ENCODE measurements around the gene WFDC5.

WFDC5 gene

DNA sequence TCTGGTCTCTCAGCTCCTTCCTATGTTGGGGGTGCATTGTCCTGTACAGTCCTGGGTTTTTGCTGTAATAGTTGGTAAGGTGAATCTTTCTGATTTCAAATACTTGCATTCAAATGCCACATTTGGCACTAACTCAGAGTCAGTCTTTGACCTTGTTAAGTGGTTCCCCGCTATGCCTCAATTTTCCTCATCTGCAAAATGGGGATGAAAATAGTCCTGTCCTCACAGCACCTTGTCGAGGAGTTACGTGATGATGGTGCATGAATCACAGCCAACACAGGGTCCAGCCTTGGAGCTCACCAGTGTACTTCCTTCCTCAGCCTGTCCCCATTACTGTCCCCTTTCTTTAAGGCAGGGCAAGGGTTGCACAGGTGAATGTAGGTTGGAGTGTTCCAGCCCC, 1.1 kb downstream of the WFDC5 start:
- no peak for DNase-seq

- DNase-seq, result no peak
Measured at GRCh38 chr20:45112754-45113153, 2.2 kb downstream of the WFDC5 start.

- DNase-seq, result no peak
Measured at GRCh38 chr20:45111799-45112471, 3.0 kb downstream of the WFDC5 start.

DNA sequence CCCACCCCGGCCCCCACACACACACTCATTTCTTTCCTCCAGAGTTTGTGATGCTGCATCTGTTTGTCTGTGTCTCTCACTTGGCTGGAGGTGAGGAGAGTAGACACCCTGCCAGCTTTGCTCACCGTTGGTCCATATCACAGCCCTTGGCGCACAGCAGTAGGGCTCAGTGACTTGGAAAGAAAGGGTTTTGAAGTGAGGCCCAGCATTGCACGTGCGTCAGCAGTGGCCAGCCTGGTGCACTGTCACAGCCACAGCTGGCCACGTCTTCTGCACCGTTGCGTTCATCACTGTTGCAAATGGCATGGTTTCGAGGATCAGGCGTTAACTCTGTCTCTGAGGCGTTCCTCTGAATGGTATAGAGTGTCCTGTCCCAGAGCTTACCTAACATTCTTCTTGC, 3.7 kb downstream of the WFDC5 start:
- DNase-seq, result no peak

GRCh38 chr20:45110301-45110700, 4.7 kb downstream of the WFDC5 start:
- no peak for DNase-seq

DNA sequence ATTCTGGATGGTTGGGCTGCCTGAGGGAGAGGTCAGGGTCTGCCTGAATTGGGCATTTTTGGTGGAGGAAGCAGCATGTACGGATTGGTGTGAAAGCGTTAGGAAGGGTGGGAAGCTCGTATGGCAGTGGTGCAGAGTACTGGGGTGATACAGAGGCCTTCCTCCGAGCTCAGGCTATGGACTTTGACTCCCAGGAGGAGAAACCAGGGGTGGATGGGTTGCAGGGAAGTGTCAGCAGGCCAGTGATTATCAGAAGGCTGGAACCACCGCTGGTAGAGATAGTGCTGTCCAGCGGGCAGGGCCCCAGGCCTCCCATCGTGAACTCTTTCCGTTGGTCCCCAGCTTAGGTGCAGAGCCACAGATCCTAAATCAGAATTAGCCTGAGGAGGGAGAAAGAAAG, 5.3 kb downstream of the WFDC5 start:
- no peak for DNase-seq

DNA sequence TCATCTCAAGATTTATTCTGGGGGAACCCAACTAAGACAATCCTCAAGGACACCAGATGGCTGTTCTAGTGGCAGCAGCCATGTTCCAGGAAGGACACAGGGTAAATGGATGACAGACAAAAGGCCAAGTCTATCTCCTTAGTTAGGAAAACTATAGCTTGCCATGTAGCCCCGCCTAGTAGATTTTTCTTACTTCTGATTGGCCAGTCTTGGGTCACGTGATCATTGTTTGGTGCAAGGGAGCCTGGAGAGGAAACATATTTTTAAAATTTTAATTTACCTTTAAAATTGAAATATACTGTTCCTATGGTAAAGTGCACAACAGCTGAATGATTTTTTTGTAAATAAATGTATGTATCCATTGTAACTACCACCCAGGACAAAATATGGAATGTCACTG, 9.7 kb downstream of the WFDC5 start:
- no peak for DNase-seq

DNA sequence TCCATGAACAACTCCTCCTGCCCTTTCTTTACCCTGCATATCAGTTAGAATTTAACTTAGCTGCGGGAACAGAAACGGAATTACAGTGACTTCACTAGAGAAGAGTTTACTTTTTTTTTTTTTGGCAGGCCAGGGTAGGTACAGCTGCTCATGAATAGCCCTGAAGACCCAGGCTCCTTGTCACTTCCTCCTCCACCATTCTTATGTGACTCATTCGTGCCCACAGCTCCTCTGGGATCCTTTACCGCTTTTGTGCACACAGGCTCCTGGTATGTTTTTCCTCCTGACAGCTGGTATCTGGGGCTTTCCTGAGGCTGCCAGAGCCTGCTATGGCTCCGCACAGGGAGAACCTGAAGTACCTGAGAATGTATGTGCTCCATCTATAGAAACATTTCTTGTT, 10.2 kb downstream of the WFDC5 start:
- no peak for DNase-seq

GRCh38 chr20:45103072-45103471, 11.9 kb downstream of the WFDC5 start:
- no peak for DNase-seq

- no peak for DNase-seq
Measured at GRCh38 chr20:45101333-45101850, 13.6 kb downstream of the WFDC5 start.

DNA sequence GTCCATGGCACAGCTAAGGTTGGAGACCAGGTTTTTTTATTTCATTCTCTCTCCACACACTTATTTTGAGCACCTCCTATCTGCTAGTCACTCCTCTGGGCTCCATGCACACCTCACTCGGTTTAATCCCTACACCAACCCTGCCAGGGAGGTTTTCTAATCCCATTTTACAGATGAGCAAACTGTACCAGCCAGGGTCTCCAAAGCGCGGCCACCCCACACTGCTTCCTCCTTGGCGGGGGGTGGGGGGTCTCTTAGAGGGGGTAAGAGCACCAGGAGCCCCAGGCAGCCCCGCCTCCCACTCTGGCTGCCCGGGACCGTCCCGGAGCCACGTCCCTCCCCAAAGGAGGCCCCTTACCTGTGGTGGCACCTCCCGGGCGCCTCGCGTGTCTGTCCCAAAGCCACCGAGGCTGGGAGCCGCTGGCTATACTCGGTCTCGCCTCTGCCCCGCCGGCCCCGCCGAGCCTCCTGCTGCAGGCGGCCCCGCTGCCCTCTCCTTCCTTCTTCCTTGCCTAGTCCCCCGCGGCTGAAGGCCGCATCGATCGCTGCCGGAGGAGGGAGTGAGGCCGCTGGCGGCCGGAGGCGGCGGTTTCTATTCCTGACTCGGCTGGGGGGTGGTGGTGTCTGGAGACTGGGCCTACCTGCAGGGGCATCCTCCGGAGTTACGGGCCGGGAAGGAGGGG, 14.3 kb downstream of the WFDC5 start, which contains the start of gene KCNS1:
Gene KCNS1, minus strand, starts transcription at position 565 of the 683 bp plus-strand sequence. CDS start 1,891 bp downstream, outside the sequence.
- DNase-seq, result no peak

- peak; percentile 21 for DNase-seq
Measured at GRCh38 chr20:45098103-45098773, 16.7 kb downstream of the WFDC5 start.

GRCh38 chr20:45097485-45098102, 17.4 kb downstream of the WFDC5 start:
- DNase-seq, result peak; percentile 61

GRCh38 chr20:45096781-45097180, 18.2 kb downstream of the WFDC5 start:
- no peak for DNase-seq

DNA sequence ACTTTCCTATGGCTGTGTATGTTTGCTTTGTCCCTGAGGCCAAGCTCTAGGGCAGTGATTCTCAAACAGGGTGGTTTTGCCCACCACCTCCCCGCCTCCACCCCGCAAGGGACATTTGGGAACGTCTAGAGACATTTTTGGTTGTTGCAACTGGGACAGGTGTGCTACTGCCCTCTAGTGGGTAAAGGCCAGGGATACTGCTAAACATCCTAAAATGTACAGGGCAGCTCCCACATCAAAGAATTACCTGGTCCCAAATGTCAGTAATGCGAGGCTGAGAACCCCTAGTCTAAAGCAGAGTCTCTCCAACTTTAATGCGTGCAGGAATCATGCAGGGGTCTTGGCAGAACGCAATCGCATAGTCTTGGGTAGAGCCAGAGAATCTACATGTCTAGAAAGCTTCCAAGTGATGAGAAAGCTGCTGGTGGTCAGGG, 19.2 kb downstream of the WFDC5 start:
- peak; percentile 52 for DNase-seq

- no peak for DNase-seq
Measured at GRCh38 chr20:45094864-45095574, 20.0 kb downstream of the WFDC5 start.

DNA sequence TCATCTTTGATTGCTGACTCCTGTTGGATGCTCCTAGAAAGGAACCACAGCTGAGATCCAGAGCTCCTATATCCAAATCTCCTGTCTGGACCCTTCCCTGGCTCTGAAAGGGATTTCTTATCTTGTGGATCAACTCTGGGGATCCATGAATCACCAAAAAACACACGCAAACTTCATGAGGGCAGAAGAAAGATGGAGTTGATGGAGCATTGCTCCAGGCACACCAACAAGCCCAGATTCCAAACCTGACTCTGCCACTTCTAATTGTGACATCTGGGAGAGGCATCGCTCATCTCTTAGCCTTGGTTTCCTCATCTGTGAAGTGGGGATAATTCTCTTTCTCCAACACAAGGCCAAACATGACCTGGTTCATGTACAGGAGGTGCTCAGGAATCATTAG, 20.8 kb downstream of the WFDC5 start:
- DNase-seq, result no peak

DNA sequence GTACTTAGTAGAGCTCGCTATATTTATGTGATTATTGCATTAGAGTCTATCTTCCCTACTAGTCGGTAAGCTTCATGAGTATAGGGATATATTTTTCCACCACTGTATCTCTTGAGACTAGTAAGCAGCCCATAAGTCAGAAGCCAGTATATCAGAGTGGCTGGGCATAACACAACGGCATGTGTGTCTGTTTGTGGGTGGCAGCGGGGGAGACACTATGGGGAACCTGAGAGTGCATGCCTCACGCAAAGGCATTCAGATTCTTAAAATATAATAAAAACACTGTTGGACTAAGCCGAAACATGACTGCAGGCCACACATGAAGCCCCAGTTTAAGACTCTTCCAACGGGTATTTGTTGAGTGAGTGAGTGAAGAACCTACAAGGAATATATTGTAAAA, 22.1 kb downstream of the WFDC5 start:
- DNase-seq, result no peak

DNA sequence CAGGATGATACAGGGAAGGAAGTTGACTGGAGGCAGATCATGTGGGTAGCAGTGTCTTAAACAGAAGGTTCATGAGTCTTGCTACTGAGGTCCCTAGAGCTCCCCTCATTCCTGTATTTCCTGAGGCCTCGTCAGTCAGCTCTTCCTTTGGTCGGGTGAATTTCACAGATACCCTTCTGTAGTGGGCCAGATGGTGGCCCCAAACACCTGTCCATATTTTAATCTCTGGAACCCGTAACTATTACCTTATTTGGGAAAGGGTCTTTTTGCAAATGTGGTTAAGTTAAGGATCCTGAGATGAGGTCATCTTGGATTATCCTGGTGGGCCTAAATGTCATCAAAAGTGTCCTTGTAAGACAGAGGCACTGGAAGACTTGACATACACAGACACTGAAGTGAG, 23.6 kb downstream of the WFDC5 start:
- no peak for DNase-seq

GRCh38 chr20:45090481-45090880, 24.5 kb downstream of the WFDC5 start:
- DNase-seq, result no peak

- DNase-seq, result no peak
Measured at GRCh38 chr20:45088247-45088646, 26.7 kb downstream of the WFDC5 start.

- DNase-seq, result no peak
Measured at GRCh38 chr20:45087814-45088213, 27.2 kb downstream of the WFDC5 start.
